GM19023 (cell line): ENCODE results near the gene TEX261.

Experiments used
- ATAC-seq: cut with Tn5 transposase; IDR thresholded peaks from one replicate; pipeline ENCODE4 v1.9.1; 2021; ENCODE audit warnings: mild to moderate bottlenecking, moderate library complexity; ENCODE audit not compliant: unreplicated experiment

The TEX261 gene

DNA sequence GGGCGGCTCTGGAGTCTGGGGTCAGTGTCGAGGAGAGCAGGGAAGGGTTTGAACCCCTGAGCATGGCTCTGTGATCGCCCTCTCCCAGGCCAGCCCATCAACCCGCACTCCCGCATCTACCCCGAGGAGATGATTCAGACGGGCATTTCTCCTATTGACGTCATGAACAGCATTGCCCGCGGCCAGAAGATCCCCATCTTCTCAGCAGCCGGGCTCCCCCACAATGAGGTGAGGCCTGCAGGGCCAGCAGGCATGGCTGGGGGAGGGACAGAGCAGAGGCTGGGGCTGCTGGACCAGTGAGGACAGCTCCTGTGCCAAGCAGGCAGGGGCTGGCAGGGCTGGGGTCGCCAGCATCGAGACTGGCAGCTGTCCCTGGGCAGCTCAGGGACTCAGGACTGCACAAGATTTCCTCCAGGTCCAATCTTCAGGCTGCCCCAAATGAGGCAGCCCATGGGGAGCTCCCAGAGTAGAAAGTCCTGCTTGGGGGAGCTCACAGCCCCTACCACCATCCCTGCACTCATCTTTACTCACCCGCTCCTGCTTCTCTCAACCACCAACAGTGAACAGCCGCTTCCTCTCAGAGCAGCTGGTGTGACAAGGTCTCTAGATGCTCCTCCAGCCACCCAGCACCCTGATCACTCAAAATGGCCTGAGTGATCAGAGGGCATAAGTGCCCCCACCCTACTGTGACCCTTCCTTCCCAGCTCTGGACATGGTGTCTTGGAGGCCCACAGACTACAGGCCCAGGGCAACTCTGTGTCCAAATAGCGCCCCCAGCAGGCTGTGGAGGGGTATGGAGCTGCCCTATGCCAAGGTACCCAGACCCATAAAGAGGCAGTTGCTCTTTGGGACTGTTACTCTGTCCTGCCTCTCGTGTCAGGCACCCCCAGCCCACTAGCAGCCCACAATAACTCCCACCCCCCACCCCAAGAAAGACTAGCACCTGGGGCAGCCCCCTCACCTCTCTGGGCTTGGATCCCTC lies 34.5 kb downstream of the TEX261 start:
- no peak for ATAC-seq

GRCh38 chr2:70959271-70959761 lies 35.4 kb downstream of the TEX261 start:
- ATAC-seq, result no peak

DNA sequence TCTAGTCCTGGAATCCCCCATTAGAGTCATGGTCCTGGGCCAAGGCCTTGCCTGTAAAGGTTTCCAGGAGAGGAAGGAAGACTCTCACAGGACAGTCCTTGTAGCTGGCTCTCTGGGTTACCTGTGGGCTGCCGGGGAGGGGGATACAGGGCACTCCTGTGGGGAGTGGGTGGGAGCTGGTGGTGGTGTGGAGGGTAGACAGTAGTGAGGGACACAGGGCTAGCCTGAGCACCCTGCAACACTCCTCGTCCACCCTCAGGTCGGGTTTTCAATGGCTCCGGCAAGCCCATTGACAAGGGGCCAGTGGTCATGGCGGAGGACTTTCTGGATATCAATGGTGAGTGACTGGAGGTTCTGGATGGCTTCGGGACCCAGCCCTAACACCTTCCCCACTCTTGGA lies 35.9 kb downstream of the TEX261 start:
- ATAC-seq, result no peak

DNA sequence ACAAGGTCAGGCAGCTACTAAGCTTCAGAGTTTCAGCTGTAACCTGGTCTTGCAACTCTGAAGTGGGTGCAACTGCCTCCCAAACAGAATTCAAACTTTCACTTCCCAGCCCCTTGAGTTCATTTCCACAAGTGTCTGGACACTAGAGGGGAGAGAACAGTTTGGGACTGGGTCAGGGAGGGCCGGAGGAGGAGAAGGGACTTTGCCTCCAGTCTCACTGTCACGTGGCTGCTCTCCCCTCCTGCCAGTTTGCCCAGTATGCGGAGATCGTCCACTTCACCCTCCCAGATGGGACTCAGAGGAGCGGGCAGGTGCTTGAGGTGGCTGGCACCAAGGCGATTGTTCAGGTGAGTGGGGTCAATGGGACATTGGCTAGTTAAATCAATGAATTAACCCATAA lies 36.9 kb downstream of the TEX261 start:
- no peak for ATAC-seq

GRCh38 chr2:70956141-70956540 lies 38.5 kb downstream of the TEX261 start:
- ATAC-seq, result no peak

GRCh38 chr2:70954886-70955285 lies 39.8 kb downstream of the TEX261 start:
- ATAC-seq, result no peak

DNA sequence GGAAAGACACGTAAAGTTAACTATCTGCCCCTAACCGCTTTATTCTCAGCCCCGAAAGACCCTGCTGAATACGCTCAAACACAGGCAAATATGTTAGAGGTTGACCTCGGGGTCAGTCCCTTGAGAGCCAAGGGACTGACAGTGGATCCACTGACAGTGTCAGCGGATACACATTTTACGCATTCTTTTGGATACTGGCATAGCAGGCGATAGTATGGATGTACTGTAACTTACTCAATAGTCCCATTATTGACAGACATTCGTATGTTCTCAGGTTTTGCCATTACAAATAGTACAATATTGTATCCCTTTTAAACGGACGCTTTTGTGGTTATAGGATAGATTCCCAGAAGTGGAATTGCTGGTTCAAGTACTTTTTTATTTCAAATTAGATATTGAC lies 45.6 kb downstream of the TEX261 start:
- no peak for ATAC-seq

GRCh38 chr2:70948337-70949003 lies 46.2 kb downstream of the TEX261 start:
- peak; percentile 91 for ATAC-seq

DNA sequence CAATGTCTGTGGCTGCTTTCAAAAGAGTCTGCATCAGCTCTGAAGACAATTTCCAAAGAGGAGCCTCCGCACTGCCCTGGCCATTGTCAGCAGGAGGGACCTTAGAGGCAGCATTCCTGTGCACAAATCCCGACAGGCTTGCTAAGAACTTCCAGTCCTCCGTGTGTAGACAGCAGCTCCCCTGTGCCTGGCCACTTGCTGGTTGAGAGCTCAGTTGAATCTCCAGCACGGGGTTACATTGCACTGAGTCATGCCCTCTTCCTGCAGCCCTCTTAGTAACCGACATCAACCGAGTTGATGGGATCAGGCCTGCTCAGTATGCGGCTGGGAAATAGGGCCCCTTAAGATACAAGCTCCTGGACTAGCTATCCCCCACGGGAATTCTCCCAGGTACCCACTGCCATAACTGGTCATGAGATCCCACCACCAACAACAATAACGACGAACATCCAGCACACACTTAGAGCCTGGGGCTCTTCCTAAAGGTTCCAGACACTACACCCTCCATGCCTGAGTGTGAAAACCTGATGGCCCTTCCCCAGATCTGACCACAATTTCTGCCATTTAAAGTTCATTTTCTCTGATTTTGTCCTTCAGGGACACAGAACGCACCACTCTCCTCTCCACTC lies 47.0 kb downstream of the TEX261 start:
- ATAC-seq, result no peak

GRCh38 chr2:70946832-70947442 lies 47.7 kb downstream of the TEX261 start:
- ATAC-seq, result no peak

DNA sequence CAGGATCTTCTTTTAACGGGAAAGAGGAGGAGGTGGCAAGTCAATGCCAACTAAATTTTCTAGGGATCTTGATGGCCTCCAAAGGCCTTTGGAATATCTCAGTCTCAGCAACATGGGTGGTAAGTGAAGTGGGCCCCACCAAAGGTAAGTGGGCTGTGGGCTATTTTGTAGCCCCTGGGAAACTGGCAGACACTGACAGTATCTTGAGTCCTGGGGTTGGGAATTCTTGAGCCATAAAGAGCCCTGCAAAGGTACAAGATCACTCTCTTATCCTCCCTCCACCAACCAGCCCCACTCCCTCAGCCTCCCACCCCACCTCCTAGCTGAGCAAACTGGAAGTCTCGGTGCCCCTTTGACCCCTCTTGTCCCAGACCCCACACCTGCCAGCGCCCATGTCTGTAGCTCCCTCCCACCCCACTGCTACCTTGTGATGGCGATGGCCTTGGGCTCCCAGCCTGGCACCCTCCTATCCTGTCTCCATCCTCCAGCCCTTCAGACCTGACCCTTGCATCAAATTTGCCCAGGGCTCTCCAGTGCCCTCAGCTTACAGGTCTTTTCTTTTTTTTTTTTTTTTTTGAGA lies 50.5 kb downstream of the TEX261 start:
- no peak for ATAC-seq

DNA sequence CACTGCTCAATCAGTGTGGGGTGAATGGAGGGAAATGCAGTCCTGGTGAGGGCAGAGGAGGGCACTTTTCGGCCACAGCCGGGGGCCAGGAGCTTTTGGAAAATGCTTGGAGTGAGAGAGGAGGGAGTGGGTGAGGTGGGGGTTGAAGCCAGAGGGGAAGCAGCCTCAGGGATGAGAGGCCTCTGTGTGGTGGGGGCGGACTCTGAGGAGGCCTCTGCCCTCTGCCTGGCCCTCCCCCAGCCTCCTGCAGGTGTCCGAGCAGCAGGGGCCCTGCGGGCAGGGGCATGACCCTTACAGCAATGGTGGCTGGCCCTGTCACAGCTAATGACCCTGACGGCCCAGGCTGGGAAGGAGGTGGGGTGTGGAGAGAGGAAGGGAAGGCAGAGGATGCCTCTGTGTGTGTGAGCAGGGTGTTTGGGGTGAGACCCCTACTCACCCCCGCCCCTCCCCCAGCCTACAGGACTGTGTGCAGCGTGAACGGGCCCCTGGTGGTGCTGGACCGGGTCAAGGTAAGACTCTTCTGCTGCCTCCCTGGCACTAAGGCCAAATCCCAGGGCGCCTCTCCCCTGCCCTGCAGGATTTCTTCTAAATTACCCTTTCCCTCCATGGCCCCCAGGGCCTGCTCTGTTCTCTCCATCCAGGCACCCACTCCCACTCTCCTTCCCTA lies 51.3 kb downstream of the TEX261 start:
- ATAC-seq, result no peak

GRCh38 chr2:70942396-70943204 lies 52.1 kb downstream of the TEX261 start:
- no peak for ATAC-seq

DNA sequence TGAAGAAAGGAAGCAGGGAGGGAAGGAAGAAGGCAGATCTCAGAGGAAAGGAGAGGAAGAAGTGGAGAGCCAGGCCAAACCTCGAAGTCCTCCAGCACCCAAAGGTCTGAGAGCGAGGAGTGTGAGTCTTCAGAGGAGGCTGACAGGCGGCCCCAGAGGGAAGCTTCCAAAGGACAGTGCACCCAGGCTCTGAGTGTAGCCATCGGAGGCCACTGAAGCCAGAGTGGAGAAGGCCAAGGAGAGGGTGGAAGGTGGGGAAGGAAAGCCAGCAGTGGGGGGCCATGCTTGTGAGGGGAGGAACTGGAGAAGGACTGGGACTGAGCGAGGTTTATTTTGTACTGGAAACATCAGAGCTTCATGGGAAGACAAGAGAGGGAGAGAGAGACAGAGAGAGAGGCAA lies 53.0 kb downstream of the TEX261 start:
- no peak for ATAC-seq

GRCh38 chr2:70941186-70941585 lies 53.5 kb downstream of the TEX261 start:
- no peak for ATAC-seq

DNA sequence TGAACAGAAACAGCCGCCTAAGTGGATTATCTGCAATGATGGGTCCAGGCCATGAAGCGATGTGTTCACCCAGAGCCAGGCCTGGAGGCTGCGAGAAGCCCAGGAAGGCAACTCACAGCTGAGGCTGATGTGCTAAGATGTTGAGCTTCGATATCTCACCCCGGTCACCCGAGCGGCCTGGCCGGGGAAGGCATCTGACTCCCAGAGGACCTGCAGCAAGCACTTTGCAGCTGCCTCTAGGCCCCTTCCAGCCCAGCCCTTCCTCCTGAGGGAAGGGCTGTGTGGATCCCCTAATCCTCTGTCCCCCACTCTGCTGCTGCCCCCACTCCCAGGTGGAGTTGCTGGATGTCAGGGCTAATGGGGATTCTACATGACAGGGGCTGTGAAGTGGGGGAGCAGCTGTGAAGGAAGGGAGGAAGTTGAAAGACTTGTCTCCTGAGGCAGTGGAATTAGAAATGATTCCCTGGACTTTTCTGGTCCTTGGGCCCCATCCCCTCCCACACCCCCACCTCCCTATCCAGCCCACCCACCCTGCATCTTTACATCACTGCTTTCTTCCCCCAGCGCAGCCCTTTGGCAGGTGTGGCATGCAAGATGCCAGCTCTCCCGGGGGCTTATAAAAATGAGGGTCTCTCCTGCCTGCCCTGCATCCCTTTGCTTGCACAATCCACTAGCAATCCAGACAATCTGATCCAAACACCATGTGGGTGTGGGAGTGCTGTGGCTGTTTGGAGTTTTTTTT lies 54.7 kb downstream of the TEX261 start:
- ATAC-seq, result no peak

GRCh38 chr2:70939001-70939838 lies 55.5 kb downstream of the TEX261 start:
- no peak for ATAC-seq

- ATAC-seq, result no peak
These were observed 56.1 kb downstream of the TEX261 start for GRCh38 chr2:70938586-70938950.
